OCI-LY3 (cell line): ENCODE measurements around the gene MFGE8.
"Not testable (repeated sequence)": the region's sequence is repeated elsewhere in the genome, so short reads cannot be mapped to it uniquely, and the experiment has no call there.

Experiments
- H2AFZ ChIP-seq: fragments of 200-600, 300-600 bp; shearing (Covaris generic); 2 replicates; pipeline ENCODE4 v1.6.0; 2014; ENCODE audit warnings: antibody characterized with exemption, low read depth, low read length
- H3K27ac ChIP-seq: fragments of 200-600, 300-600 bp; sonication (generic); 2 replicates; pipeline ENCODE4 v1.5.1; 2014; ENCODE audit warnings: mild to moderate bottlenecking, low read length, moderate library complexity, mixed read lengths
- H3K27me3 ChIP-seq: fragments of 200-600, 300-600 bp; sonication (generic); 2 replicates; pipeline ENCODE4 v1.6.1; 2014; ENCODE audit warnings: low read depth, low read length, mixed read lengths
- H3K36me3 ChIP-seq: fragments of 200-600, 300-600 bp; sonication (generic); replicated peaks from 2 replicates; pipeline ENCODE3; 2014; ENCODE audit warnings: low read depth, low read length, mixed read lengths
- H3K4me1 ChIP-seq: fragments of 300-600, 200-600 bp; sonication (generic); 2 replicates; pipeline ENCODE4 v1.6.1; 2014; ENCODE audit warnings: low read length, mixed read lengths
- H3K4me2 ChIP-seq: fragments of 200-600, 300-600 bp; sonication (generic); 2 replicates; pipeline ENCODE4 v1.6.1; 2014; ENCODE audit warnings: low read length, mixed read lengths
- H3K4me3 ChIP-seq: fragments of 300-600, 200-600 bp; sonication (generic); 2 replicates; pipeline ENCODE4 v1.5.1; 2014; ENCODE audit warnings: antibody characterized with exemption, mild to moderate bottlenecking, low read length, moderate library complexity
- H3K79me2 ChIP-seq: fragments of 300-600, 200-600 bp; shearing (Covaris generic); 2 replicates; pipeline ENCODE4 v1.6.1; 2014; ENCODE audit warnings: mild to moderate bottlenecking, low read length, mixed read lengths
- H3K9ac ChIP-seq: fragments of 300-600, 200-600 bp; shearing (Covaris generic); 2 replicates; pipeline ENCODE4 v1.6.0; 2014; ENCODE audit warnings: mild to moderate bottlenecking, low read length, moderate library complexity
- H3K9me3 ChIP-seq: fragments of 200-600, 300-600 bp; shearing (Covaris generic); 2 replicates; pipeline ENCODE4 v1.6.1; 2014; ENCODE audit warnings: low read length, mixed read lengths; ENCODE audit not compliant: insufficient read depth
- H4K20me1 ChIP-seq: fragments of 200-600, 300-600 bp; sonication (generic); 2 replicates; pipeline ENCODE4 v1.6.1; 2016; ENCODE audit warnings: low read length, mixed read lengths; ENCODE audit not compliant: insufficient read depth
- EZH2phosphoT487 ChIP-seq: fragments of 200-600 bp; shearing (Covaris generic); IDR thresholded peaks from 2 replicates; pipeline ENCODE4 v1.6.1; 2018; ENCODE audit warnings: antibody characterized with exemption, mixed run types, low read depth
- TF ChIP-seq, protein P1 (sequence below): fragments of 200-600, 300-600 bp; sonication (generic); IDR thresholded peaks from 2 replicates; pipeline ENCODE4 v1.5.1; 2014; ENCODE audit warnings: antibody characterized with exemption, low read length, low read depth

Gene MFGE8

DNA sequence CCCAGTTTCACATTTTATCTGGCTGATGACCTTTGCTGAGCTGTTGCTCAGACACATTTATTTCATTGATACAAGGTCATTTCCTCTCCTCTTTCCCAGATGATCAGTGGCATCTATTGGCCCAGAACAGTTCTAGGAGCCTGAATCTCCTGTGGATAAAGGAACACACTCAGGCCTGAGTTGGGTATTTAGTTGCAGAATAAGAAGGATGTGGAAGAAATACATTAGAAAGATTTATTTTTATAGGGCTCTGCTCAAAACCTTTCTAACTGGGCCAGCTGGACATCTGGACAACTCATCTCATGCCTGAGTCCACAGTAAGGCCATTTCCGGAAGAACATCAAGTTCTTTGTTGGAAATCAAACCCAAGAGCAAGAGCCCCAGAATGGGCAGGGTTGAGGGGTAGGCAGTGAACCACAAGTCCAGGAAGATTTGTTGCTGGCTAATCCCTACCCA is 19.7 kb upstream of the MFGE8 start:
- Histone ChIP-seq H2AFZ (no peak overlapping the region), H3K27ac (no peak overlapping the region), H4K20me1 (no peaks in the 10 kb centered on the region)

DNA sequence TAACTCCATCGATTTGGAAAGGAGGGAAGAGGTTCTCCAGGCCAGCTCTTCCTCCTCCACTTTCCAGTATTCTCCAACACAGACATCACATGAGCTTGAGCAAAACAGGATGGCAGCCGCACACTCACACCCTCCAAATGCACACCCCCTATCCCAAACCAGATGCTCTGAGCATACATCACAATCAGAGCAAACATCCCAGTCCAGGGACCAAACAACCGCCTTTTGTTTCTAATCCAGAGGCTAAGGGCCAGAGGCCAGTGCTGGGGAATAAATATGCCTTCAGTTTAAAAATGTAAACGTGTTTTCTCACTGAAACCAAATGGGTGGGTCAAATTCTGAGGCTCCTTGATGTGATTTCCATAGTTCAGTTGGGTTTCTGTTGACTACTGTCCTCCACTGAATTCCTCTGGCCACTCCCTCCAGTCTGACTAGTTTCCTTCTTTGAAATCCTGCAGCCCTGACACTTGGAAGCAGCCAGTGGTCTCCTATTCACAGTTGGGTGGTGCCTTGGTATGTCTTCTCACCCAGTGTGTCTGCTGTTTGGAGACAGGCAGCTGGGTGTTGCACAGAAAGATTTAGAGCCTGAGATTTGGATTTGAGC is 19.2 kb upstream of the MFGE8 start:
- Histone ChIP-seq H3K4me1 (no peaks in the 10 kb centered on the region), H3K79me2 (no peaks in the 10 kb centered on the region), H4K20me1 (no peaks in the 10 kb centered on the region), H3K4me3 (no peak overlapping the region), H3K4me2 (no peak overlapping the region), H3K27ac (no peak overlapping the region), H3K9me3 (no peaks in the 10 kb centered on the region), H3K27me3 (no peaks in the 10 kb centered on the region), H3K36me3 (no peaks in the 10 kb centered on the region), H3K9ac (no peak overlapping the region), H2AFZ (no peak overlapping the region)
- TF ChIP-seq EZH2phosphoT487, result no peak
- TF ChIP-seq, protein P1, sequence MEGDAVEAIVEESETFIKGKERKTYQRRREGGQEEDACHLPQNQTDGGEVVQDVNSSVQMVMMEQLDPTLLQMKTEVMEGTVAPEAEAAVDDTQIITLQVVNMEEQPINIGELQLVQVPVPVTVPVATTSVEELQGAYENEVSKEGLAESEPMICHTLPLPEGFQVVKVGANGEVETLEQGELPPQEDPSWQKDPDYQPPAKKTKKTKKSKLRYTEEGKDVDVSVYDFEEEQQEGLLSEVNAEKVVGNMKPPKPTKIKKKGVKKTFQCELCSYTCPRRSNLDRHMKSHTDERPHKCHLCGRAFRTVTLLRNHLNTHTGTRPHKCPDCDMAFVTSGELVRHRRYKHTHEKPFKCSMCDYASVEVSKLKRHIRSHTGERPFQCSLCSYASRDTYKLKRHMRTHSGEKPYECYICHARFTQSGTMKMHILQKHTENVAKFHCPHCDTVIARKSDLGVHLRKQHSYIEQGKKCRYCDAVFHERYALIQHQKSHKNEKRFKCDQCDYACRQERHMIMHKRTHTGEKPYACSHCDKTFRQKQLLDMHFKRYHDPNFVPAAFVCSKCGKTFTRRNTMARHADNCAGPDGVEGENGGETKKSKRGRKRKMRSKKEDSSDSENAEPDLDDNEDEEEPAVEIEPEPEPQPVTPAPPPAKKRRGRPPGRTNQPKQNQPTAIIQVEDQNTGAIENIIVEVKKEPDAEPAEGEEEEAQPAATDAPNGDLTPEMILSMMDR, result no peak

More for the DNA sequence above, 19.7 kb upstream of the MFGE8 start:
- Histone ChIP-seq H3K4me1 (no peaks in the 10 kb centered on the region), H3K9me3 (no peaks in the 10 kb centered on the region), H3K4me2 (no peak overlapping the region), H3K36me3 (no peaks in the 10 kb centered on the region), H3K27me3 (no peaks in the 10 kb centered on the region), H3K4me3 (no peak overlapping the region), H3K79me2 (no peaks in the 10 kb centered on the region), H3K9ac (no peak overlapping the region)
- TF ChIP-seq EZH2phosphoT487, result no peak
- TF ChIP-seq, protein P1, result no peak

DNA sequence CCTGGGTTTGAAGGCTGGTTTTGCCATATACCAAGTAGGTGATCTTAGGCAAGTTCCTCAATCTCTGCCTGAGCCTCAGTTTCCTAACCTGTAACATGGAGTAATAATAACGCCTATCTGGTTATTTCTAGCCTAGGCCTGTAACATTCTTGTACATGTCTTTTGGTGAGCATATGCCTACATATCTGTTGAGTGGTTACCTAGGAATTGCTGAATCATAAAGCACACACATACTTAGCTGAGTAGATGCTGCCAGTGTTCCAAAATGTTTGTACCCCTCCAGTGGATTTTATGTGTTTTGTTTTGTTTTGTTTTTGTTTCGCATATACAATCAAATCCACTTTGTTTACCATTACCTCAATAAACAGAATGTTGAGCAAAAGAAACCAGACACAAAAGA is 17.4 kb upstream of the MFGE8 start:
- Histone ChIP-seq H3K4me1 (no peaks in the 10 kb centered on the region), H3K36me3 (no peaks in the 10 kb centered on the region)

DNA sequence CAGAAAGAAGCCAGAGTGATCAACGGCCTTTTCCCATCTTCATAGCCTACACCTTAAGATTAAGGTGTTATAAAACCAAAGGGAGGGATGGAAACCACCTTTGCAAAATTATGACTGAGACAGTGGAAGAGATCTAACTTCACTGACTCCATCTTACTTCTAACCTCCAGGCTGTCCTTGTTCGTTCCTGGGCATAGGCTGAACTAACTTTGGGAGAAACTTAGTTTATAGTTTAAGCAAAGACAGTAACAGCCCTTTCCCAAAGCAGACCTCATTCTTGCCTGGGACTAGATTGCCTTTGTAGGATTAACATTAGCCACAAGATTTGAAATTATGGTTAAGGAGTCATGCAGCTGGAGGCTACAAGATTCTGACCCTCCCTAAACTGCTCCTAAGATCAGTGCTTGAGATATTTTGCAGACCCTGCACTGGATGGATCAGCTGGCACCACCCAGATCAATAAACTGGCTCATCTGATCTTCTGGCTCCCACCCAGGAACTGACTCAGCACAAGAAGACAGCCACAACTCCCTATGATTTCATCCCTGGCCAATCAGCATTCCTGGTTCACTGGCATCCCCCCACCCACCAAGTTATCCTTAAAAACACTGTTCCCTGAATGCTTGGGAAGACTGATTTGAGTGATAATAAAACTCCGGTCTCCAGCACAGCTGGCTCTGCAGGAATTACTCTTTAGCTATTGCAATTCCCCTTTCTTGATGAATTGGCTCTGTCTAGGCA is 16.3 kb upstream of the MFGE8 start:
- not testable (repeated sequence) for H3K79me2 ChIP-seq, H3K4me3 ChIP-seq, H3K4me1 ChIP-seq, H4K20me1 ChIP-seq, H3K9ac ChIP-seq, H3K27me3 ChIP-seq, H3K36me3 ChIP-seq, H3K9me3 ChIP-seq, H2AFZ ChIP-seq, H3K27ac ChIP-seq, H3K4me2 ChIP-seq

More for the DNA sequence above, 17.4 kb upstream of the MFGE8 start:
- H3K4me3 ChIP-seq, result no peak overlapping the region
- no peak overlapping the region for H3K27ac ChIP-seq
- H2AFZ ChIP-seq, result no peak overlapping the region
- no peaks in the 10 kb centered on the region for H3K9me3 ChIP-seq
- no peaks in the 10 kb centered on the region for H3K27me3 ChIP-seq
- TF ChIP-seq EZH2phosphoT487, result no peak
- TF ChIP-seq, protein P1, result no peak
- H3K79me2 ChIP-seq, result no peaks in the 10 kb centered on the region
- H4K20me1 ChIP-seq, result no peaks in the 10 kb centered on the region
- no peak overlapping the region for H3K9ac ChIP-seq
- H3K4me2 ChIP-seq, result no peak overlapping the region

DNA sequence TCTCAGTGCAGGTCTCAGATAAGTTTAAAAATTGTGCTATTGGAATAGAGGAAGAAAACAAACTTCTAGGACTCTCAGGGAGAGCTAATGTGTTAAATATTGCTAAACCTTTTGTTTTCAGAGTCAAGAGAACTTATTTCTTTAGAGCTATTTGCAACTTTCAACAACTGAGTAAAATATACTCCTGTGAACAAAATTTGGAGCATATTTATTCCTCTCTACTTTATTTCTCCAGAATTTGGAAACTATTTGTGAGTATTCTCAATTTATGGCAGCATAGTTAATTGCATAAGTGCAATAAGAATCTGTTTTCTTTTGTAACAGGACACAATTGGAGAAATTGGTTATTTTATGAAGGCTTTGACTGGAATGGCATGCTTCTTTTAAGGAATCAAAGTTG is 15.0 kb upstream of the MFGE8 start:
- not testable (repeated sequence) for H2AFZ ChIP-seq, H3K4me1 ChIP-seq, H3K79me2 ChIP-seq, H3K4me2 ChIP-seq, H3K9me3 ChIP-seq, H3K27ac ChIP-seq, H3K36me3 ChIP-seq, H4K20me1 ChIP-seq, H3K9ac ChIP-seq, H3K27me3 ChIP-seq, H3K4me3 ChIP-seq

DNA sequence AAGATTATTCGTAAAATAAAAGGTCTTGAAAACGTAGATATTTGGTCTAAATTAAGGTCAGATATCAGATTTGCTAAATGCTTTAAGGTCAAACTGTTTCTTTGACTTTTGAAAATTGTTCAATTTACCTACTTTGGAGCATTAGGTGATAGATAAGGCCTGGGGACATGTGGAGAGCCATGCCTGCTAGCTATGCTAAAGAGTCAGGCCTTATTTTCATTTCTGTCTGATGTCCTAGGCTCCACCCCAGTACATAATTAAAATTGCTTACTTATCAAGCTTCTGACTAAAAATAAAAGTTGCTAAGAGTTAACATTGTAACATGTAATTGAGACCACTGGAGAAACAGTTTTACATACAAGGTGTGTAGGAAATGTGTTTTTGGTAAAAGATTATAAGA is 12.5 kb upstream of the MFGE8 start:
- not testable (repeated sequence) for H2AFZ ChIP-seq, H3K27me3 ChIP-seq, H3K4me1 ChIP-seq, H4K20me1 ChIP-seq, H3K27ac ChIP-seq, H3K9ac ChIP-seq, H3K4me2 ChIP-seq, H3K79me2 ChIP-seq, H3K36me3 ChIP-seq, H3K4me3 ChIP-seq, H3K9me3 ChIP-seq

DNA sequence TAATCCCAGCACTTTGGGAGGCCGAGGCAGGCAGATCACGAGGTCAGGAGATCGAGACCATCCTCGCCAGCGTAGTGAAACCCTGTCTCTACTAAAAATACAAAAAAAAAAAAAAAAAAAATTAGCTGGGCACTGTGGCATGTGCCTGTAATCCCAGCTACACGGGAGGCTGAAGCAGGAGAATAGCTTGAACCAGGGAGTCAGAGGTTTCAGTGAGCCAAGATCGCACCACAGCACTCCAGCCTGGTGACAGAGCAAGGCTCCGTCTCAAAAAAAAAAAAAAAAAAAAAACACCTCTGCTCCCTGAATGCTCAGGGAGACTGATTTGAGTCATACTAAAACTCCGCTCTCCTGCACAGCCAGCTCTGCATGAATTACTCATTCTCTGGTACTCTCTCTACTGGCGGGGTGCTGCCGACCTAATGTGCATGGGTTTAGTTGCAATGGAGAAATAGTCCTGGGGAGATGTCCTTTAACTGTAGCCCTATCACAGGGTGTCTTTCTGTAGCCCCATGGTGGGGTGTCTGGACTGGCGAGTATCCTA is 7.8 kb upstream of the MFGE8 start:
- not testable (repeated sequence) for H4K20me1 ChIP-seq, H3K9me3 ChIP-seq, H3K36me3 ChIP-seq, H2AFZ ChIP-seq, H3K79me2 ChIP-seq, H3K27ac ChIP-seq
- H3K27me3 ChIP-seq, result peaks cover 15% of the 10 kb centered on the region
- peaks cover 36% of the 10 kb centered on the region for H3K4me1 ChIP-seq
- H3K9ac ChIP-seq, result peak overlapping the region; percentile 29; the same call in 1 of the 2 replicates
- H3K4me2 ChIP-seq, result peak overlapping the region; percentile 70
- peak overlapping the region; percentile 52 for H3K4me3 ChIP-seq
